ENCODE results near the gene LNX1.

- no peak for TF ChIP-seq CTCF (IDR thresholded peaks at IDR 0.05; ENCODE audit: low read depth, low read length)
- no peak for TF ChIP-seq POLR2A (IDR thresholded peaks at IDR 0.05; ENCODE audit: extremely low read depth, insufficient read length)
Observed at GRCh38 chr4:53608242-53608641, 17.0 kb upstream of the LNX1 start.

Data from NB4 (cell line).